Measurements from ENCODE around the gene PCNX2.
"Not testable (repeated sequence)": the region's sequence is repeated elsewhere in the genome, so short reads cannot be mapped to it uniquely, and the experiment has no call there.

PCNX2 gene

DNA sequence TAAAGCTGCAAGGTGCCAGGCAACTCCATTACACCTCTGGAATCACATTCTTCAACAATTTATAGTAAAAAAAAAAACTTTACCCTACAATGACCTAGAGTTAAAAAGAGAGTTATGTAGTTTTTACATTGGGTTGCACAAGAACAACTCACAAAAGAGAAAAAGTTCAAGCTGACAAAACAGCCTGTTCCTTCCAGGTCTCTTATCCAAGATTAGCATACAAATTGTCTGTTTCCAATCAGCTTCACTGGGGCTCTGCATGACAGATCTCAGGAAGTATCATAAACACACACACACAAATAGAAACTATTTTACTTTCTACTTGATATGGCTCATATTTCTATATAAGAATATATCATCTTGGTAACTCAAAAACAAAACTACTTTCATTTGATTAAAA, 154.6 kb downstream of the PCNX2 start:
- no peak for DNase-seq
- Histone ChIP-seq H3K4me3 (ENCODE audit: low read depth, low read length) (no peak overlapping the region), H3K27me3 (replicated peaks) (no peaks in the 10 kb centered on the region), H3K27ac (no peak overlapping the region), H3K36me3 (replicated peaks) (no peaks in the 10 kb centered on the region)
- no peak for TF ChIP-seq CTCF (IDR thresholded peaks at IDR 0.05; ENCODE audit: low read depth, low read length, missing control alignments)
- in situ Hi-C loops (cut with HindIII; ENCODE audit: low pct_ligation_motif_present, low sequenced_read_pairs) = no loop called here

GRCh38 chr1:233140499-233140898, 155.0 kb downstream of the PCNX2 start:
- H3K27me3 ChIP-seq (replicated peaks) = no peaks in the 10 kb centered on the region
- no peak for TF ChIP-seq CTCF (IDR thresholded peaks at IDR 0.05; ENCODE audit: low read depth, low read length, missing control alignments)
- no peak overlapping the region for H3K4me3 ChIP-seq (ENCODE audit: low read depth, low read length)
- H3K27ac ChIP-seq = no peak overlapping the region
- DNase-seq = no peak
- no peaks in the 10 kb centered on the region for H3K36me3 ChIP-seq (replicated peaks)
- in situ Hi-C loops (cut with HindIII; ENCODE audit: low pct_ligation_motif_present, low sequenced_read_pairs) = no loop called here

DNA sequence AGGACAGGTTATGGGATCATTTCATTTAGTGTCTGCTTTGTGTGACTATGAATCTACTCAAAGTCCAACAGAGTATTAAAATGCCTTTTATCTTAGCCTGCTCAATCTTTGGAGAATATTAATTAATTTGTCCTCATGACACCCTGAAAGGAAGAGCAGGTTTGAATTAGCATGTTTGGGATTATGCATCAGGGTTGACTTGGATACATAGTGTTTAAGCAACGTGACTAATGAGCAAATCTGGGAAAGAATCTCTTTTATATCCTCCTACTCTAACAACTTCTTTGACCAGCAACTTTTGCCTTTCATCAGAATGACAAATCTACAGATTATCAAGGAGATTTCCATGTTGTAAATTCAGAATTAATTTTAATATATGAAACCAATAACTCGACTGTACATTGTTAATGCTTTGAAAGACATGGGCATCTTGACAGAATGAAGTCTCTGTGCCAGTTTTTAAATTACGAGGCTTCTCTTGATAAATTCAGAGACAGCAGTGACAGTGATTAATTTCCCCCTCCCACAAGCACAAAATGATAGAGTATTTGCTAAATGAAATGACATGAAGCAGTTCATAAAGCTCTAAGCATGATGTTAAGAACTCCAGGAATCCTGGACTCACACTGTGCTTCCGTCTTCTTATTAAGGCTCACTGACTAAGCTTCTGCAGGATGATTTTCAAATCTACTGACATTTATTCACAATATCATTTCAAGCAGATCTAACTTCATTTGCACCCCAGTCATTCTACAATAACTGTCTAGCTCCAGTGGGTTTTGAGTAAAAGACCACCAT, 156.5 kb downstream of the PCNX2 start:
- Histone ChIP-seq H3K36me3 (replicated peaks) (no peaks in the 10 kb centered on the region), H3K4me3 (ENCODE audit: low read depth, low read length) (no peak overlapping the region), H3K27me3 (replicated peaks) (no peaks in the 10 kb centered on the region), H3K27ac (no peak overlapping the region)
- no peak for DNase-seq
- TF ChIP-seq CTCF (IDR thresholded peaks at IDR 0.05; ENCODE audit: low read depth, low read length, missing control alignments) = no peak
- in situ Hi-C loops (cut with HindIII; ENCODE audit: low pct_ligation_motif_present, low sequenced_read_pairs) = no loop called here

- DNase-seq = no peak
- TF ChIP-seq CTCF (IDR thresholded peaks at IDR 0.05; ENCODE audit: low read depth, low read length, missing control alignments) = no peak
- Histone ChIP-seq H3K4me3 (ENCODE audit: low read depth, low read length) (no peak overlapping the region), H3K27ac (no peak overlapping the region), H3K36me3 (replicated peaks) (no peaks in the 10 kb centered on the region), H3K27me3 (replicated peaks) (no peaks in the 10 kb centered on the region)
- in situ Hi-C loops (cut with HindIII; ENCODE audit: low pct_ligation_motif_present, low sequenced_read_pairs) = no loop called here
Measured at GRCh38 chr1:233135833-233136232, 159.7 kb downstream of the PCNX2 start.

GRCh38 chr1:233132445-233132844, 163.1 kb downstream of the PCNX2 start:
- no peak for TF ChIP-seq CTCF (IDR thresholded peaks at IDR 0.05; ENCODE audit: low read depth, low read length, missing control alignments)
- H3K27ac ChIP-seq = no peak overlapping the region
- no peak for DNase-seq
- in situ Hi-C loops (cut with HindIII; ENCODE audit: low pct_ligation_motif_present, low sequenced_read_pairs) = no loop called here
- H3K27me3 ChIP-seq (replicated peaks) = no peaks in the 10 kb centered on the region
- H3K4me3 ChIP-seq (ENCODE audit: low read depth, low read length) = no peak overlapping the region
- H3K36me3 ChIP-seq (replicated peaks) = no peaks in the 10 kb centered on the region

GRCh38 chr1:233129031-233129430, 166.5 kb downstream of the PCNX2 start:
- H3K4me3 ChIP-seq (ENCODE audit: low read depth, low read length); H3K27me3 ChIP-seq (replicated peaks); in situ Hi-C loops (cut with HindIII; ENCODE audit: low pct_ligation_motif_present, low sequenced_read_pairs); H3K36me3 ChIP-seq (replicated peaks); DNase-seq; H3K27ac ChIP-seq: not testable (repeated sequence)
